ENCODE measurements around the gene ADSL.

GRCh38 chr22:40348025-40348658, 1.8 kb downstream of the ADSL start:
- TF ChIP-seq POLR2A (IDR thresholded peaks at IDR 0.05) (no peak), CTCF (IDR thresholded peaks at IDR 0.05) (peak; percentile 44 to 68 (median 58))
